ENCODE measurements around the gene FAM163B.
"Not testable (repeated sequence)": the region's sequence is repeated elsewhere in the genome, so short reads cannot be mapped to it uniquely, and the experiment has no call there.

The FAM163B gene

GRCh38 chr9:133564451-133565116 is 44.6 kb downstream of the FAM163B start:
- DNase-seq, result no peak

- not testable (repeated sequence) for DNase-seq
These were observed 45.4 kb downstream of the FAM163B start for GRCh38 chr9:133563814-133564213.

- no peak for DNase-seq
These were observed 45.8 kb downstream of the FAM163B start for GRCh38 chr9:133563291-133563796.

GRCh38 chr9:133562611-133563290 is 46.4 kb downstream of the FAM163B start:
- no peak for DNase-seq

GRCh38 chr9:133561976-133562554 is 47.1 kb downstream of the FAM163B start:
- no peak for DNase-seq

GRCh38 chr9:133560944-133561343 is 48.2 kb downstream of the FAM163B start:
- no peak for DNase-seq

GRCh38 chr9:133560311-133560710 is 48.9 kb downstream of the FAM163B start:
- DNase-seq, result no peak

GRCh38 chr9:133558191-133559126 is 50.7 kb downstream of the FAM163B start:
- DNase-seq, result peak in 1 of 2 donors; percentile 24

GRCh38 chr9:133557581-133557980 is 51.6 kb downstream of the FAM163B start:
- DNase-seq, result no peak

- DNase-seq, result no peak
These were observed 52.8 kb downstream of the FAM163B start for GRCh38 chr9:133556354-133556753.

GRCh38 chr9:133554729-133555128 is 54.5 kb downstream of the FAM163B start:
- DNase-seq, result no peak

GRCh38 chr9:133553973-133554713 is 55.0 kb downstream of the FAM163B start:
- DNase-seq, result no peak

GRCh38 chr9:133553123-133553522 is 56.1 kb downstream of the FAM163B start:
- no peak for DNase-seq

GRCh38 chr9:133552236-133552635 is 57.0 kb downstream of the FAM163B start:
- no peak for DNase-seq

- DNase-seq, result no peak
These were observed 57.7 kb downstream of the FAM163B start for GRCh38 chr9:133551446-133551845.

- DNase-seq, result no peak
These were observed 62.1 kb downstream of the FAM163B start for GRCh38 chr9:133547116-133547515.

- no peak for DNase-seq
These were observed 62.9 kb downstream of the FAM163B start for GRCh38 chr9:133546287-133546680.

- DNase-seq, result no peak
These were observed 63.5 kb downstream of the FAM163B start for GRCh38 chr9:133545494-133546286.

- DNase-seq, result no peak
These were observed 65.3 kb downstream of the FAM163B start for GRCh38 chr9:133543772-133544467.

GRCh38 chr9:133542002-133542401 is 67.2 kb downstream of the FAM163B start:
- DNase-seq, result no peak

GRCh38 chr9:133540698-133541025 is 68.5 kb downstream of the FAM163B start:
- no peak for DNase-seq

Measured in CD4-positive, alpha-beta T cell treated with Interleukin-4 for 1 hour (primary cell).